Measurements from ENCODE around the gene GAS2. TPM values are rescaled to one million over a fixed set of nuclear protein-coding genes. Genes with fewer than 3 reads are reported as not detected.

Gene GAS2
- total and polyA plus RNA-seq, 7 donors, result 1.1 to 4.8 (median 1.6) TPM

- DNase-seq, result no peak
- WGBS, 2 donors, result 78 to 81% methylated on average over 2 of the region's 2 CpGs
- Histone ChIP-seq H3K9me3 (no peaks in the 10 kb centered on the region), H3K27me3 (no peaks in the 10 kb centered on the region), H3K4me3 (no peak overlapping the region), H3K36me3 (no peaks in the 10 kb centered on the region), H3K4me1 (no peaks in the 10 kb centered on the region), H3K27ac (no peak overlapping the region)
- intact Hi-C loops (cut with DNase I), result no loop called here
- TF ChIP-seq POLR2A (IDR thresholded peaks at IDR 0.05), result no peak
- TF ChIP-seq POLR2AphosphoS5 (IDR thresholded peaks at IDR 0.05), result no peak
- no peak for TF ChIP-seq EP300 (IDR thresholded peaks at IDR 0.05)
- TF ChIP-seq CTCF (IDR thresholded peaks at IDR 0.05), result no peak
Observed at GRCh38 chr11:22749536-22749935, 83.1 kb downstream of the GAS2 start.

- Histone ChIP-seq H3K27ac (no peak overlapping the region), H3K4me3 (no peak overlapping the region), H3K9me3 (no peaks in the 10 kb centered on the region), H3K36me3 (no peaks in the 10 kb centered on the region), H3K4me1 (no peaks in the 10 kb centered on the region), H3K27me3 (no peaks in the 10 kb centered on the region)
- WGBS, 2 donors, result 63 to 69% methylated on average over 3 of the region's 3 CpGs
- DNase-seq, result no peak
- no peak for TF ChIP-seq CTCF (IDR thresholded peaks at IDR 0.05)
- TF ChIP-seq EP300 (IDR thresholded peaks at IDR 0.05), result no peak
- no peak for TF ChIP-seq POLR2AphosphoS5 (IDR thresholded peaks at IDR 0.05)
- intact Hi-C loops (cut with DNase I), result no loop called here
Observed at GRCh38 chr11:22752908-22753310, 86.5 kb downstream of the GAS2 start.

- H3K36me3 ChIP-seq, result no peaks in the 10 kb centered on the region
- H3K9me3 ChIP-seq, result no peaks in the 10 kb centered on the region
- DNase-seq, result no peak
- intact Hi-C loops (cut with DNase I), result no loop called here
- H3K27ac ChIP-seq, result no peak overlapping the region
- TF ChIP-seq POLR2A (IDR thresholded peaks at IDR 0.05) (no peak), POLR2AphosphoS5 (IDR thresholded peaks at IDR 0.05) (no peak), CTCF (IDR thresholded peaks at IDR 0.05) (no peak), EP300 (IDR thresholded peaks at IDR 0.05) (no peak)
- no peak overlapping the region for H3K4me3 ChIP-seq
- WGBS, 2 donors, result 77% methylated on average over 1 of the region's 1 CpG
- H3K27me3 ChIP-seq, result no peaks in the 10 kb centered on the region
- no peaks in the 10 kb centered on the region for H3K4me1 ChIP-seq
Observed at GRCh38 chr11:22753416-22753815, 87.0 kb downstream of the GAS2 start.

GRCh38 chr11:22761066-22761465, 94.7 kb downstream of the GAS2 start:
- no peak for DNase-seq
- H3K4me3 ChIP-seq, result no peak overlapping the region
- intact Hi-C loops (cut with DNase I), result no loop called here
- no peaks in the 10 kb centered on the region for H3K9me3 ChIP-seq
- no peaks in the 10 kb centered on the region for H3K27me3 ChIP-seq
- TF ChIP-seq POLR2A (IDR thresholded peaks at IDR 0.05), result no peak
- TF ChIP-seq EP300 (IDR thresholded peaks at IDR 0.05), result no peak
- TF ChIP-seq CTCF (IDR thresholded peaks at IDR 0.05), result no peak
- TF ChIP-seq POLR2AphosphoS5 (IDR thresholded peaks at IDR 0.05), result no peak
- H3K36me3 ChIP-seq, result no peaks in the 10 kb centered on the region
- WGBS, 2 donors, result 78 to 79% methylated on average over 1 of the region's 1 CpG
- no peak overlapping the region for H3K27ac ChIP-seq
- no peaks in the 10 kb centered on the region for H3K4me1 ChIP-seq

GRCh38 chr11:22763166-22763565, 96.8 kb downstream of the GAS2 start:
- intact Hi-C loops (cut with DNase I), result no loop called here
- DNase-seq, result no peak
- no peaks in the 10 kb centered on the region for H3K36me3 ChIP-seq
- H3K9me3 ChIP-seq, result no peaks in the 10 kb centered on the region
- H3K4me1 ChIP-seq, result no peaks in the 10 kb centered on the region
- H3K27me3 ChIP-seq, result no peaks in the 10 kb centered on the region
- no peak overlapping the region for H3K4me3 ChIP-seq
- no peak overlapping the region for H3K27ac ChIP-seq
- 80 to 83% methylated on average over 1 of the region's 1 CpG for WGBS, 2 donors
- no peak for TF ChIP-seq CTCF (IDR thresholded peaks at IDR 0.05)
- TF ChIP-seq EP300 (IDR thresholded peaks at IDR 0.05), result no peak
- TF ChIP-seq POLR2AphosphoS5 (IDR thresholded peaks at IDR 0.05), result no peak
- TF ChIP-seq POLR2A (IDR thresholded peaks at IDR 0.05), result no peak
